SJSA1 (cell line): ENCODE data around the gene GALNT10. TPM values are rescaled to one million over a fixed set of nuclear protein-coding genes. Genes with fewer than 3 reads are reported as not detected.
A peak's percentile ranks its signal among the peaks of the same experiment; 100 is the strongest.

ENCODE experiments used
- DNase-seq, 2 experiments: peaks; one replicate each; pipeline ENCODE4 v3.0.0-alpha.2; 2015 to 2020; ENCODE audit warnings: low spot score in 2 of 2, low read depth in 1 of 2
- H3K27ac ChIP-seq: fragments of 250-450 bp; sonication (Bioruptor Pico); 2 replicates; pipeline ENCODE4 v1.5.1; 2020; ENCODE audit warnings: mild to moderate bottlenecking, moderate library complexity
- H3K27me3 ChIP-seq: fragments of 250-450 bp; sonication (Bioruptor Pico); replicated peaks from 2 replicates; pipeline ENCODE4 v1.5.1; 2020; ENCODE audit warnings: mild to moderate bottlenecking, moderate library complexity
- H3K36me3 ChIP-seq: fragments of 250-450 bp; sonication (Bioruptor Pico); 2 replicates; pipeline ENCODE4 v1.5.1; 2020; ENCODE audit warnings: mild to moderate bottlenecking
- H3K4me1 ChIP-seq: fragments of 250-450 bp; sonication (Bioruptor Pico); replicated peaks from 2 replicates; pipeline ENCODE4 v1.6.1; 2021; ENCODE audit warnings: mild to moderate bottlenecking
- H3K4me3 ChIP-seq: fragments of 250-450 bp; sonication (Bioruptor Pico); 2 replicates; pipeline ENCODE4 v1.5.1; 2020; ENCODE audit warnings: mild to moderate bottlenecking
- H3K9me3 ChIP-seq: fragments of 250-450 bp; sonication (Bioruptor Pico); replicated peaks from 2 replicates; pipeline ENCODE4 v1.5.1; 2020; ENCODE audit warnings: mild to moderate bottlenecking
- total RNA-seq: library from RNA; depleted of rRNA; stranded (reverse); fragments of >200 nt; shearing (Covaris generic); gene quantifications from 2 replicates; pipeline ENCODE4 v1.2.3, GENCODE V29; 2014

GALNT10 gene
- total RNA-seq, 1 experiment from 2014 or later = 61.9 TPM

DNA sequence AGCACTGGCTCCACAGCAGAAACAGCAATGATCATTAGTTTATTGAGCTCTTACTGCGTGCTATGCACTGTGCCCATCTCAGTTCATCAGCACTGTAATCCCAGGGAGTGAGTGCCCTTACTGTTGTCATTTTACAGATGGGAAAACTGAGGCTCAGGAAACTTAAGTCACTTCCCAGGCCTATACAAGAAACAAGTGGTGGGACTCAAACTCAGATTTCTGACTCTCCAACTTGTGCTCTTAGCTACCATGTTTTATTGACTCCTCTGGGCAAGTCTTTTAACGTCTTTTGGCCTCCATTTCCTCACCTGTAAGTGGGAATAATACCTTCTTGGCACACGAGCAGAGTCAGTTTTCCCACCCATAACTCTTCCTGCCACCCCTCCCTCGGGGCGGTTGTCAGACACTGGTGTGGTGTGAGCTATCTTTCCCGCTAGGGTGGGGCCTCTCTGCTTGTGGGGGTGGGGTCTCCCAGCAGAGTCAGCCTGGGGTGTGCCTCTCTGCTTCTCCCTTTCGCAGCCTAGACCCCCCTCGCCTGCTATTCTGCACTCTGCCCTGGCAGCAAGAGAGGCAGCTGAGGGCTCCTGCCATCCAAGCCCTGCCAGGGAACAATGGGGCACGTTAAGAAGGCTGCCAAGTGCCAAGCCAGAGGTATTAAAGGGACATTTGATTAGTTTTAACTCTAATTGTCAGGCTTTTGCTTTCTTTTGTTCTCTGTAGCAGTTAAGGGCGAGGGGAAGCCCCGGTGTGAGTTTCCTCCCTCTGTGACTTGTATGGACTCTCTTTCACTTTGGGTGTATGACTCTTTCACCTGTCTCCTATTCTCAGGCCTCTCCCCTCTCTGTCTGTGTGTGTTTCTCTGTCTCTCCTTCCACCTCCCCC lies 12.1 kb downstream of the GALNT10 start:
- H3K27ac ChIP-seq = no peak overlapping the region
- no peak overlapping the region for H3K4me3 ChIP-seq
- peaks cover 42% of the 10 kb centered on the region for H3K36me3 ChIP-seq
- H3K27me3 ChIP-seq = no peaks in the 10 kb centered on the region
- H3K9me3 ChIP-seq = no peaks in the 10 kb centered on the region
- DNase-seq = no peak
- peaks cover 47% of the 10 kb centered on the region for H3K4me1 ChIP-seq

DNA sequence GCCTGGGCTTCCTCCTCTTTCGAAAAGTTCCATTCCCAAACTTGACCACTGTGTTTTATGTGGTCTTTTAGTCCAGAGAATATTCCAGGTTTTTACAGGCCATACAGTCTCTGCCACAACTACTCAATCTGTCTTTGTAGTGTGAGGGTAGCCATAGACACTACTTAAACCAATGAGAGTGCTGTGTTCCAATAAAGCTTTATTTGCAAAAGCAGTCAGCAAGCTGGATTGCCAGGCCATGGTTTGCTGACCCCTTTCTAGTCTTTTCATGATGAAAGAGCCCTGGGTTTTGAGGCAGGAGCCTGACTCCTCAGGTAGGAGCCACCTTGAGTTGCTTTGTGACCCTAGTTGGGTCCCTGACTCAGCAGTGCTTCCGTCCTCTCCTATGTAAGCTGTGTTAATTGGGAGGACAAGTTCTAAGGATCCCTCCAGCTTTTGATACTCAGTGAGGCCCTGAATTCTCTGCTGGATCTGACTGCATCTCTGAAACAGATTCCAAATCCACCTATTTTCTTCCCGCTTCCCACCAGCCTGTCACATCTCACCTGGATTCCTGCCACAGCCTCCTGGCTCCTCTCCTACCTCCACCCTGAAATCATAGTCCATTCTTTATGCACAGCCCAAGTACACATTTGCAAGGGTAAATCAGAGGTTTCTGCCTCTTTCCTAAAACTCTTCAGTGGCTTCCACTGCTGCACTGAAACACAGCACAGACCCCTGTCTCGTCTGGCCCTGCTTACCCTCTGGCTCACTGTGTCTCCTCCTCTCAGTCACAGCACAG lies 13.5 kb downstream of the GALNT10 start:
- Histone ChIP-seq H3K9me3 (no peaks in the 10 kb centered on the region), H3K4me1 (peaks cover 33% of the 10 kb centered on the region), H3K4me3 (no peak overlapping the region), H3K27me3 (no peaks in the 10 kb centered on the region), H3K27ac (no peak overlapping the region), H3K36me3 (peaks cover 45% of the 10 kb centered on the region)
- no peak for DNase-seq

DNA sequence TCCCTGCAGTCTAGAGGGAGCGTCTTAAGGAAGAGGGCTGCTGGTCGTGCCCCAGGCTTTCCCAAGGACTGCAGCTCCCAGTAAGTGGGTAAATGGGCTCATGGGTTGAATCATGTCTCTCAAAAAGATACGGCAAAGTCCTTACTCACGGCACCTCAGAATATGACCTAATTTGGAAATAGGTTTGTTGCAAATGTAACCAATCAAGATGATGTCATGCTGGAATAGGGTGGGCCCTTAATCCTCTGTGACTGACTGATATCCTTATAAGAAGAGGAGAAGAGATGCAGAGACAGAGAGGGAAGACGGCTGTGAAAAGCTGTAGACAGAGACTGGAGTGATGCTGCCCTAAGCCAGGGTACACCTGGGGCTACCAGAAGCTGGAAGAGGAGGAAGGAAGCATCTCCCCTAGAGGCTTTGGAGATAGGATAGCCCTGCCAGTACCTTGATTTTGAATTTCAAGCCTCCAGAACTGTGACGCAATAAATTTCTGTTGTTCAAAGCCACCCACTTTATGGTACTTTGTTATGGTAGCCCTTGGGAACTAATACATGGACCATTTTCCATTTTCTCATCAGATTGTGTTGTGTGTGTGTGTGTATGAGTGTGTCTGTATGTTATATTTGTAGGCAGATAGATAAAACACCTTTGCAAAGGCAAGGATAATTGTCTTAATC lies 15.0 kb downstream of the GALNT10 start:
- Histone ChIP-seq H3K4me1 (peaks cover 18% of the 10 kb centered on the region), H3K9me3 (no peaks in the 10 kb centered on the region), H3K27ac (peak overlapping the region; percentile 47), H3K4me3 (no peak overlapping the region), H3K27me3 (no peaks in the 10 kb centered on the region), H3K36me3 (peaks cover 42% of the 10 kb centered on the region)
- DNase-seq = peak; percentile 65 to 73

DNA sequence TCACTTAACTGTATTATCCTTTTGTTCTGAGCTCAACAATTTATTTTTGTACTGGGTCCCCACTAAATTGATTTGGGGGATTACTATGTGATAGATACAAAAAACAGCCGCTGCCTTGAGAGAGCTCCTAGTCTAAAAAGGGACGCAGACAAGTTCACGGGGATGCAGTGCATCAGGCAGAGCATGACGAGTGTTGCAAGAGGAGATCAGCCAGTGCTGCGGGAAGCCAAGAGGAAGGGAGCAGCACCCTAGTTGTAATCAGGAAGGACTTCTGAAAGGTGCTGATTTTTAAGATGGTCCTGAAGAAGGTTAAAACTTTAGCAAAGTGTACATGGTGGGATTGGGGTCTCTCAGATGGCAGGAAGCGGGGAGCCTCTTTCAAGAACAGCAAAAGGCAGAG lies 15.8 kb downstream of the GALNT10 start:
- H3K27ac ChIP-seq = no peak overlapping the region
- DNase-seq = no peak
- H3K27me3 ChIP-seq = no peaks in the 10 kb centered on the region
- H3K4me1 ChIP-seq = peaks cover 20% of the 10 kb centered on the region
- H3K4me3 ChIP-seq = no peak overlapping the region
- peaks cover 44% of the 10 kb centered on the region for H3K36me3 ChIP-seq
- no peaks in the 10 kb centered on the region for H3K9me3 ChIP-seq

DNA sequence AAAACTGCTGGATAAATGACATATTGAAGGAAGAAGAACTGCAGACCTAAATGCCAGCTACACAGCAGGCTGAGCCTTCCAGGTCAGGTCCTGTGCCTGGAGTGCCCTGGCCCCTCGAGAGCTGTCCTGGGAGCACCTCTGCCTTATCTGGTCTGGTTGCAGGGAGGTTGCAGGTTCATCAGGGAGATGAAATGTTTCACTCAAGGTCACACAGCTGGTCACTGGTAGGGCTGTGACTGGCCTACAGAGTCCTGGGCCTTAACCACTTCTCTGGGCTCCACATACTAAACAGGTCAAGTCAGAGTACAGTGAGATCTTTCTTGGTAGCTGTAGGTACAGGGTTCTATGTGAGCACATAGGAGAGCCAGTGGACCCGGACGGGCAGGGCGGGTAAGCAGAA lies 16.7 kb downstream of the GALNT10 start:
- Histone ChIP-seq H3K36me3 (peaks cover 53% of the 10 kb centered on the region), H3K9me3 (no peaks in the 10 kb centered on the region), H3K4me1 (peaks cover 22% of the 10 kb centered on the region), H3K27ac (no peak overlapping the region), H3K4me3 (no peak overlapping the region), H3K27me3 (no peaks in the 10 kb centered on the region)
- no peak for DNase-seq

DNA sequence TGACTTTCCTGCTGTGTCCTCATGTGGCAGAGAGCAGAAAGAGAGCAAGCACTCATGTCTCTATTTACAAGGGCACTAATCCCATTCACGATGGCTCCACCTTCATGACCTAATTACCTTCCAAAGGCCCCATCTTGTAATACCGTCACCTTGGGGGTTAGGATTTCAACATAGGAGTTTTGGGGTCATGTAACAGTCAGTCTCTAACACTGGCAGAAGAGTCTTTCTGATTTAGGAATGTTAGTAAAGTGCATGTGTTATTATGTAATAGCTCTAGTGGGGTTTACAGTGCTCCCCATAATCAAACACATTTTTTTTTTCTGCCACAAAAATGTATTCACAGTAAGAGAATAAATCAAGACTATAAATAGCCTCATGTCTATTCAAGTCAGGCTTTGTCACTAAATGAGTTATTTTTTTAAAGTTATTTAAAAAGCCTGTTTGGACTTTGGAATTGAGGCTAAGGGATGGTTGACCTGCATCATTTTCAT lies 19.1 kb downstream of the GALNT10 start:
- DNase-seq = no peak
- H3K9me3 ChIP-seq = no peaks in the 10 kb centered on the region

DNA sequence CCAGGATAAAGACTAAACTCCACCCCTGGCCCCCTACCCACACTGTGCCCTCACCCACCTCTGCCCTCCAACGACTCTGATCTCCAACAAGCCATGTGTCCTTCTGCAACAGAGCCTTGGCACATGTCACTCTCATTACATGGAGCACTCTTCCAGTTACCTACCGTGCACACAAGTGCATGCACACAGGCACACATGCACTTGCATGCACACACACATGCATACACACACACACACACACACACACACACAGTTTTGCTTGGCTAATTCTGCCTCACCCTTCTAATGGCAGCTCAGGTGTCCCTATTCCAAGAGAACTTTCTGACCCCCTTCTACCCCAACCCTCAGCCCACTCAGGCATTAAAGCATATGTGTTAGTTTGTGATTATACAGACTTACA lies 19.6 kb downstream of the GALNT10 start:
- Histone ChIP-seq H3K27me3 (no peaks in the 10 kb centered on the region), H3K4me1 (peaks cover 19% of the 10 kb centered on the region), H3K36me3 (peaks cover 48% of the 10 kb centered on the region), H3K4me3 (no peak overlapping the region), H3K27ac (no peak overlapping the region), H3K9me3 (no peaks in the 10 kb centered on the region)
- DNase-seq = no peak

More for the DNA sequence above, 19.1 kb downstream of the GALNT10 start:
- Histone ChIP-seq H3K4me3 (no peak overlapping the region), H3K27me3 (no peaks in the 10 kb centered on the region), H3K4me1 (peaks cover 22% of the 10 kb centered on the region), H3K36me3 (peaks cover 52% of the 10 kb centered on the region), H3K27ac (no peak overlapping the region)

DNA sequence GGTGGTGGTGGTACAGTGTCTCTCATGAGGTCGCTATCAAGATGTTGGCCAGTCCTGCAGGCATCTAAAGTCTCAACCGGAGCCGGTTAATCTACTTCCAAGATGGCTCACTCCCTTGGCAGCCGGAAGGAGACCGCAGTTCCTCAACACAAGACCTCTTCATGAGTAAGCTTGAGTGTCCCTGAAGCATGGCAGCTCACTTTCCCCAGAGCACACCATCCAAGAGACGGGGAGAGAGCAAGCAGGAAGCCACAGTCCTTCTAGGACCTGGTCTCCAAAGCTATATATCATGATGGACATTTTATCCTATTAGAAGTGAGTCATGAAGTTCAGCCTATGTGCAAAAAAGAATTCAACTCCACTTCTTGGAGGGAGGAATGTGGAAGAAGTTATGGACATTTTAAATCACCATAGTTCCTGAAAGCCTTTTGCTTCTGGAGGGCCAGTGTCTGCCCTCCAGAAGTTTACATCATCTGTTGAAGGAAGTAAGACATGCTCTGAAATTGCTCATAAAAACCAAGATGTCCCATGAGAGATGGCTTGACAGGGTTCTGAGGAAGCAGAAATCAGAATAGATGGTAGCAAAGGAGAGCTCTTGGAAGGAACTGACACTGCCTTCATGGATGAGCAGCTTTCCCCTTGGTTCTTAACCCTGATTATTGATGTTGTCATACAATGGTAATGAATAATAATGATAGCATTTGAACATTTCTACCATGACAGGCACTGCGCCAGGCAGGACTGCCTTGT lies 21.3 kb downstream of the GALNT10 start:
- Histone ChIP-seq H3K9me3 (no peaks in the 10 kb centered on the region), H3K27ac (no peak overlapping the region), H3K4me3 (no peak overlapping the region), H3K4me1 (0 out of 2 replicates have a peak, but pooled peaks cover 9% of the 10 kb centered on the region), H3K36me3 (peaks cover 41% of the 10 kb centered on the region), H3K27me3 (no peaks in the 10 kb centered on the region)
- DNase-seq = no peak

DNA sequence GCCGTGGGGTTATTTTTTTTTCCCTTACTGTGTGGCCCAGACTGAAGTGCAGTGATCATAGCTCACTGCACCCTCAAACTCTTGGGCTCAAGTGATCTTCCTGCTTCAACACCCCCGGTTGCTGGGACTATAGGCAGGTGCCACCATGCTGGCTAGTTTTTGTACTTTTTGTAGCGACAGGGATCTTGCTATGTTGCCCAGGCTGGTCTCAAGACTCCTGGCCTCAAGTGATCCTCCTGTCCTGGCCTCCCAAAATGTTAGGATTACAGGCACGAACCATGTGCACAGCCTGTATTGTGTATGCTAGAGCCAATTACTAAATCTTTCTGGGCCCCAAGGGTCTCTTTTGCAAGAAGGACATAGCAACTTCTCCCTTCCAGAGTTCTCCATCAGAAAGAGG lies 23.1 kb downstream of the GALNT10 start:
- no peak overlapping the region for H3K27ac ChIP-seq
- H3K9me3 ChIP-seq = no peaks in the 10 kb centered on the region
- H3K4me3 ChIP-seq = no peak overlapping the region
- H3K4me1 ChIP-seq = 0 out of 2 replicates have a peak, but pooled peaks cover 9% of the 10 kb centered on the region
- DNase-seq = no peak
- no peaks in the 10 kb centered on the region for H3K27me3 ChIP-seq
- peaks cover 32% of the 10 kb centered on the region for H3K36me3 ChIP-seq

DNA sequence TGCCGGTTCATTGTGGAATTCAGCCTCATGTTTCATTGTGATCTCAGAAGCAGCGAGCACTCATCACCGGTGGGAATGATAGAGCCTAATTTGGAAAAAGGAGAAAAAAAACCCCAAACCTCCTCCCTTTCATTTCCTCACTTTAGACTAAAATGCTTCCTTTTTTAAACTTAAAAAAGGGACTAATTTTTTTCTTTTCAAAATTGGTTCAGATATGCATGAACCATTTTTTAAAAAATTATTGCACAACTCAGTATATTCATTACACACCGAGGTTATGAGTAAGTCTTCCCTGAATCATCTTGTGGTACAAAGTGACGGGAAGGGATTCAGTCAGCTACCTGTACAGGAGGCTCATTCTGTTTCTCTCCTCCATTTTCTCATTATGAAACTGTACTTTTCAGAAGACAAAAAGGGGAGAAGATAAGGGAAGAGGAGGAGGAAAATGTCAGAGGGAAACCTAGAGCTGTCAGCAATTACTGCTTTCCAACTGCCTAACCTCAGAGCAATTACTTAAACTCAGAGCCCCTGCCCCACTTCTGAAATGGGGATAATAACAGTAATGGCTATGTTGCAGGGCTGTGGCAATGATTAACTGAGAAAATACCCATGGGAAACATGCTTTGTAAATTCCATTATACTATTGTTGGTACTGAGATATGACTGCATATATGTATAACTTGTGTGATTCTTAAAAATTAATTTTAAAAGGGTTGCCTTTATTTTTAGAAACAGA lies 24.0 kb downstream of the GALNT10 start:
- H3K4me1 ChIP-seq = peaks cover 11% of the 10 kb centered on the region
- no peak for DNase-seq
- H3K4me3 ChIP-seq = no peak overlapping the region
- no peaks in the 10 kb centered on the region for H3K9me3 ChIP-seq
- H3K36me3 ChIP-seq = peaks cover 28% of the 10 kb centered on the region
- H3K27ac ChIP-seq = no peak overlapping the region
- no peaks in the 10 kb centered on the region for H3K27me3 ChIP-seq

DNA sequence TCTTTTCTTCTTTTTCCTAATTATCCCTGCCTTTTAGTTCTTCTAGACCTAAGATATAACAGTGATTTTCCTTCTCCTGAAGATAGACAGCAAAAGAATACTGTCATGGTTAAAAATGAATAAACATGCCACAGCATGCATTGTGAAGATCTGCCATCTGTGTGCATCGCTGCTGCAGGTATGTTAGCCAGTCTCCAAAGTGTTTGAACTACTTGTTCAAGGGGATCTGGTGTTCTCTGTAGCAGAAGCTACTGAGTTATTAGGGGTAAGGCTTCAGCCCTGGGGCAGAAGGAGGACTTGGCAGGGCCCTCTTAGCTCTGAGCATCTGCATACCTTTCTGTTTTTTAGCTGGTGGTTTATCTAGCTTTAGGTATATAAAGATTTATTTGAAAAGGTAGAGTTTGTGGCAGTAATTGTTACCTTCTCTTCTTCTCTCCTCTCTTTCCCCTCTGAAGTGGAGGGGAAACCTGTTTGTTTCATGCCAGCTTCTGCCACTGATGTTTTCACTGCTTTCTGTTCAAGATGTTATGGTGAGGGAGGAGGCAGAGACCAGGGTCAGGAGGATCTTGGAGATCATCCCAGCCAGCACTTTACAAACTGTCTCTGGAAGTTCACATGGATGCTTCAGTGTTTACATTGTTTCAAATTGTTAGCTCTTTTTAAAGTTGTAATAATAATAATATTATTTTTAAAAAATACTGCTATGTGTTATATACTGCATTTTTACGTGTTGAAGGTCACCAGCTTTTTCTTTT lies 25.2 kb downstream of the GALNT10 start:
- Histone ChIP-seq H3K9me3 (no peaks in the 10 kb centered on the region), H3K27me3 (no peaks in the 10 kb centered on the region), H3K27ac (no peak overlapping the region), H3K4me1 (peaks cover 23% of the 10 kb centered on the region), H3K36me3 (peaks cover 37% of the 10 kb centered on the region), H3K4me3 (no peak overlapping the region)
- DNase-seq = no peak

DNA sequence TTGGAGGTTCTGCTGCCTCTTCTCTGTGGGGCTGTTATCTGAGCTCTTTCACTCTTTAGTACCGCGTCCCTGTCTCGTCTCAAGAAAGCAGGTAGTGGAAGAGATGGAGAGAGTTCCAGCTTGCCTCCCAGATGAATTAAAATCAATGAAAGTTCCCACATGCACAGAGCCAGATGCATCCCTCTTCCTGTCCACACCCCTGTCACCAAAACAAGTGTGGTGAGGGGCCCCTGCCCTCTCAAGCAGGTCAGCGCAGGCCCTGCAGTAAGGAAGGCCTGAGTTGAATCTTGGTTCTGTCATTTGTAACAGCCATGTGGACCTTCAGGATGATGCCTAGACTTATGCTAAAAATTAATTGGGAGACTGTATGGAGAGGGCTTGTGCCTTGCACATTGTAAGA lies 26.9 kb downstream of the GALNT10 start:
- Histone ChIP-seq H3K4me3 (no peak overlapping the region), H3K27ac (no peak overlapping the region), H3K27me3 (no peaks in the 10 kb centered on the region), H3K36me3 (peaks cover 31% of the 10 kb centered on the region), H3K9me3 (no peaks in the 10 kb centered on the region), H3K4me1 (peaks cover 37% of the 10 kb centered on the region)
- DNase-seq = no peak
